Activated CD4-positive, CD25-positive, alpha-beta regulatory T cell treated with anti-CD3 and anti-CD28 coated beads, Interleukin-2, amount 50 U/mL, for 24 hours (primary cell): ENCODE results near the gene NPTXR.
A peak's percentile ranks its signal among the peaks of the same experiment; 100 is the strongest.

Source experiments
- ATAC-seq, 2 donors: fragments of 150-1000 bp; cut with Tn5 transposase; one replicate each; pipeline ENCODE4 v1.10.0; 2021; ENCODE audit warnings: mild to moderate bottlenecking in 1 of 2, moderate library complexity in 1 of 2

The NPTXR gene

GRCh38 chr22:38843657-38844314 is at the start of gene NPTXR:
NPTXR (minus strand) TSS chr22:38844028.
- ATAC-seq: peak; percentile 51 to 67

- ATAC-seq: no peak
Observed at GRCh38 chr22:38891256-38891655, 47.4 kb upstream of the NPTXR start.

- no peak for ATAC-seq
Observed at GRCh38 chr22:38890377-38890776, 46.5 kb upstream of the NPTXR start.

- ATAC-seq: no peak
Observed at GRCh38 chr22:38886333-38886732, 42.5 kb upstream of the NPTXR start.

- ATAC-seq: no peak
Observed at GRCh38 chr22:38882972-38883622, 39.3 kb upstream of the NPTXR start.

GRCh38 chr22:38881997-38882879 is 38.4 kb upstream of the NPTXR start:
- no peak for ATAC-seq

GRCh38 chr22:38881464-38881871 is 37.6 kb upstream of the NPTXR start:
- no peak for ATAC-seq

- no peak for ATAC-seq
Observed at GRCh38 chr22:38879961-38880360, 36.1 kb upstream of the NPTXR start.

GRCh38 chr22:38879108-38879729 is 35.4 kb upstream of the NPTXR start:
- ATAC-seq: no peak

GRCh38 chr22:38878001-38878400 is 34.2 kb upstream of the NPTXR start:
- no peak for ATAC-seq

- ATAC-seq: no peak
Observed at GRCh38 chr22:38874529-38875222, 30.8 kb upstream of the NPTXR start.

GRCh38 chr22:38873469-38874411 is 29.9 kb upstream of the NPTXR start:
- ATAC-seq: peak; percentile 88

- ATAC-seq: no peak
Observed at GRCh38 chr22:38872831-38873248, 29.0 kb upstream of the NPTXR start.

GRCh38 chr22:38872172-38872830 is 28.5 kb upstream of the NPTXR start, which contains the start of gene CBX6:
CBX6 (minus strand) TSS chr22:38872216; CDS start chr22:38872190, 26 bp downstream.
- peak; percentile 46 to 56 for ATAC-seq

- no peak for ATAC-seq
Observed at GRCh38 chr22:38871360-38872171, 27.7 kb upstream of the NPTXR start.

GRCh38 chr22:38870791-38871359 is 27.0 kb upstream of the NPTXR start:
- ATAC-seq: no peak

- ATAC-seq: peak; percentile 21 to 28
Observed at GRCh38 chr22:38870312-38870741, 26.5 kb upstream of the NPTXR start.

GRCh38 chr22:38869663-38870062 is 25.8 kb upstream of the NPTXR start:
- ATAC-seq: no peak

- peak; percentile 38 to 46 for ATAC-seq
Observed at GRCh38 chr22:38868886-38869381, 25.1 kb upstream of the NPTXR start.
